Adipocyte (in vitro differentiated cells): ENCODE results near the gene IL22RA2.
"Not testable (repeated sequence)": the region's sequence is repeated elsewhere in the genome, so short reads cannot be mapped to it uniquely, and the experiment has no call there.

Experiments
- DNase-seq: peaks from one replicate; pipeline ENCODE4 v3.0.0-alpha.2; 2015; ENCODE audit warnings: low read depth
- H3K27me3 ChIP-seq: replicated peaks from 2 replicates; pipeline ENCODE4 v1.7.0; 2013; ENCODE audit warnings: mild to moderate bottlenecking, low read length, moderate library complexity; ENCODE audit not compliant: control insufficient read depth, insufficient read depth
- H3K36me3 ChIP-seq: 2 replicates; pipeline ENCODE4 v1.7.0; 2013; ENCODE audit warnings: low read length, mild to moderate bottlenecking, moderate library complexity; ENCODE audit not compliant: control insufficient read depth, insufficient read depth, severe bottlenecking
- H3K4me1 ChIP-seq: 2 replicates; pipeline ENCODE4 v1.7.0; 2013; ENCODE audit warnings: mild to moderate bottlenecking, low read length, moderate library complexity; ENCODE audit not compliant: control insufficient read depth, insufficient read depth
- H3K4me3 ChIP-seq: 2 replicates; pipeline ENCODE4 v1.7.0; 2013; ENCODE audit warnings: mild to moderate bottlenecking, low read length, moderate library complexity
- H3K9ac ChIP-seq: 2 replicates; pipeline ENCODE4 v1.7.0; 2013; ENCODE audit warnings: mild to moderate bottlenecking, low read length, moderate library complexity
- H3K9me3 ChIP-seq: 2 replicates; pipeline ENCODE4 v1.7.0; 2013; ENCODE audit warnings: mild to moderate bottlenecking, low read length, moderate library complexity; ENCODE audit not compliant: control insufficient read depth

IL22RA2 gene, protein sequence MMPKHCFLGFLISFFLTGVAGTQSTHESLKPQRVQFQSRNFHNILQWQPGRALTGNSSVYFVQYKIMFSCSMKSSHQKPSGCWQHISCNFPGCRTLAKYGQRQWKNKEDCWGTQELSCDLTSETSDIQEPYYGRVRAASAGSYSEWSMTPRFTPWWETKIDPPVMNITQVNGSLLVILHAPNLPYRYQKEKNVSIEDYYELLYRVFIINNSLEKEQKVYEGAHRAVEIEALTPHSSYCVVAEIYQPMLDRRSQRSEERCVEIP

DNA sequence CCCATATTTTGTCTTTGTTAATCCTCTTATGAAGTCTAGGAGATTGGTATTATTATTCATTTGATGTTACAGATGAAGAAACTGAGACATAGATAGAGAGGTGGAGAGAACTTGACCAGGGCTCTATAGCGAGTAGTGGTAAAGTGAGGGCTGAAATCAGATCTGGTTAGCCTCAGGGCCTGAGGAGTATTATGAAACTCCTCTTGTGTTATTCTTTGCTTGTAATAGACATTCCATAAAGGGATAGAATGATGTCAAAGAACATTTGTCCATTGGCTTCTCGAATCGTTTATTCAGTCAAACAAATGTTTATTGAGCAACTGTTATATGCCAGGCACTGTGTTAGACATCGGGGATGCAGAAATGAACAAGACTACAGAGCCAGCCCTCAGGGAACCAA is at the start of gene IL22RA2:
TSS of gene IL22RA2 (minus strand) at position 144 of the 400 bp plus-strand sequence. CDS start 11,895 bp downstream, outside the sequence.
- Histone ChIP-seq H3K4me3 (no peak within 1 kb of the TSS), H3K9ac (no peak within 1 kb of the TSS), H3K9me3 (peaks cover 22% of the 10 kb centered on the region), H3K27me3 (no peaks in the 10 kb centered on the region), H3K4me1 (no peaks in the 10 kb centered on the region), H3K36me3 (no peaks in the 10 kb centered on the region)
- no peak for DNase-seq

DNA sequence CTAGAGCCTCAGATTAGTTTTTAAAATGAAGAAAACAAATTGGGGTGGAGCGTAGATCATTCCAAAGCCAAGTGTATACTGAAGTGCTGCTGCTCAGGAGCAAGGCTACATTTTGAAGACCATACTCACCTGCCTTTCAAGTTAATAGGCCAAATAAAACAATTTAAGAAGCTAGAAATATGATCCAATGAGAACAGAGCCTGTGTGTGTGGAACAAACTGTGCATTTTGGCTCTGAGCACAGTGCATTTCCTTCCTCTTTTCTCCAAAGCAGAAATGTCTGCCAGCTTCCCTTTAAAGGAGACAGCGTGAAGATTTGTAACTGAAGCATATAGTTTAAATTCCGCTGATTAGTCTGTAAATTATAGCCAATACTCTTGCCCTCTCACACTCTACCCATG is 48.9 kb upstream of the IL22RA2 start:
- H3K9me3 ChIP-seq: no peaks in the 10 kb centered on the region
- no peak overlapping the region for H3K9ac ChIP-seq
- H3K4me1 ChIP-seq: peaks cover 35% of the 10 kb centered on the region
- no peak overlapping the region for H3K4me3 ChIP-seq
- no peaks in the 10 kb centered on the region for H3K36me3 ChIP-seq
- DNase-seq: no peak
- H3K27me3 ChIP-seq: no peaks in the 10 kb centered on the region

DNA sequence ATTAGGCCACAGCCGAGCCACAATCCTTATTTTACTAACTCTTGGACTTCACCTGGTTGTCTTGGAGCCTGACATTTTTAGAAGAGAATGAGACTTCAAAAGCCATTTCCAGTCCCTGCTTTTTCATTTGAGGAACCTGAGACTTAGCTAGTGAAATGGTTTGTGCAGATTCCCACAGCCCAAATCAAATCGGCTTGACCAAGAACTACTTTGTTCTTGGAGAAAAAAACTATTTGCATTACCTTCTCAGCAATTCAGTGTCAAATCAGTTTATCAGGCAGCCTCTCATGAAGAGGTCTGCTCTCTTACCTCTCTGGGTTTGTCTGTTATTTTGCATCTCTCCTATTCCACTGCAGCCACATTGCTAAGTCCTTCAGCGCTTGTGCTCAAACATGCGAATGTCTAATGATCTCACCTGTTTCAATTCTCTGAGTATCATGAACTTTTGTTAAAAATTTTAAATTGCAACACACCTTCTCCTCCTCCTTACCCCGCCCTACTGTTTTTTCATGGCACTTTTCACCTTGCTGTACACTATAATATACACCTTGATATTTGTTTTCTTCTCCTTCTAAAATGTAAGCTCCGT is 46.3 kb upstream of the IL22RA2 start:
- Histone ChIP-seq H3K36me3 (no peaks in the 10 kb centered on the region), H3K9me3 (no peaks in the 10 kb centered on the region), H3K9ac (peak overlapping the region; percentile 96), H3K4me1 (peaks cover 42% of the 10 kb centered on the region), H3K27me3 (no peaks in the 10 kb centered on the region), H3K4me3 (peak overlapping the region; percentile 92)
- no peak for DNase-seq

DNA sequence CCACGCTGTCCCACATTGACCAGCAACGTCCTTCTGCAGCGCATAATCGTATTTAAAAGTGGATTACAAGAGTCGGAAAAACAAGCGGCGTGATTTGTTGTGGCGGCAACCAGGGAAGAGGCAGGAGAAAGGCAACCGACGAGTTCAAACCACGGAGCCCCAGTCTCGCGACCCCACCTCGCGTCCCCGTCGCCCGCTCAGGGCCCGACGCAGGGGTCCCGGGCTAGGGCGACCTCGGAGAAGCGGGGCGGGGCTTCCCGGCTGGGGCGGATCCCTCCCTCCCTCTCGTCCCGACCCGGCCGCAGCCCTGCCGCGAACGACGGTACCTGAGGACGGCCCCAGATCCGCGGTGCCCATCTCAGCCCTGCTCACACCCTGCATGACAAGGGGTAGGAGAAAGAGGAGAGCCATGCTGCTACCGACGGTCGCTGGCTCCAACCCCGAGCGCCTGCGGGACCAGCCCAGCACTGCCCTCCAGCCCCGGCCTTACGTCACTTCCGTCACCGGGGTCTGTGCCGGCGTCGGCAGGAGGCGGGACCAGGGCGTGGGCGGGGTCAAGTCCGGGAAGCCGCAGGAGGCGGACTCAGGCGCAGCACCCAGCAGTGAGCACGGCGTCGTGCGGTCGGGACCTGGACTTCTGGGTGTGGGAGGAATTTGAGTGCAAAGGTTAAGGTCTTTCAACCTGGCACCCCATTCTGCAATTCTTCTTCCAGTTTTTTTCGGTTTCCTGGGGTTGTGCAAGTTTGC is 45.6 kb upstream of the IL22RA2 start, which contains the start of gene IFNGR1:
TSS of gene IFNGR1 (minus strand) at position 469 of the 747 bp plus-strand sequence. CDS start at position 411, 58 bp downstream.
- Histone ChIP-seq H3K9me3 (no peaks in the 10 kb centered on the region), H3K36me3 (no peaks in the 10 kb centered on the region), H3K27me3 (no peaks in the 10 kb centered on the region), H3K4me3 (peak within 1 kb of the TSS; percentile 92), H3K9ac (peak within 1 kb of the TSS; percentile 96), H3K4me1 (peaks cover 46% of the 10 kb centered on the region)
- DNase-seq: peak; percentile 98

DNA sequence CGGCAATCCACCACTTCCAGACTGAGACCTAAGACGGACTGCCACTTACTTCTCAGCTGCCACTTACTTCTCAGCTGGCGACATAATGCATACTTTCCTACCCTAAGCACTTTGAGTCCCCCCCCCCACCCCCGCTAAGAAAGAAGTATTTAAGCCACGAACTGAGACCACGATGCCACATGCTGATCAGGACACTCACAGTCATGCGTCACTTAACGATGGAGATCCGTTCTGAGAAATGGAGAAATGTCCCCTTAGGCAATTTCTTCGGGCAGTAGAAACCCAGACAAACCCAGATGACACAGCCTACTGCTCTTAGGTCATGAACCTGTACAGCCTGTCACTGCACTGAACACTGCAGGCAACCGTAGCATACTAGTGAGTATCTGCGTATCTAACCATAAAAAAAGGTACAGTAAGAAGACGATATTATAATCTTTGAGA is 45.1 kb upstream of the IL22RA2 start:
- Histone ChIP-seq H3K9me3 (no peaks in the 10 kb centered on the region), H3K4me1 (peaks cover 46% of the 10 kb centered on the region), H3K36me3 (no peaks in the 10 kb centered on the region), H3K9ac (peak overlapping the region; percentile 96), H3K27me3 (no peaks in the 10 kb centered on the region), H3K4me3 (peak overlapping the region; percentile 92)
- peak; percentile 83 for DNase-seq

DNA sequence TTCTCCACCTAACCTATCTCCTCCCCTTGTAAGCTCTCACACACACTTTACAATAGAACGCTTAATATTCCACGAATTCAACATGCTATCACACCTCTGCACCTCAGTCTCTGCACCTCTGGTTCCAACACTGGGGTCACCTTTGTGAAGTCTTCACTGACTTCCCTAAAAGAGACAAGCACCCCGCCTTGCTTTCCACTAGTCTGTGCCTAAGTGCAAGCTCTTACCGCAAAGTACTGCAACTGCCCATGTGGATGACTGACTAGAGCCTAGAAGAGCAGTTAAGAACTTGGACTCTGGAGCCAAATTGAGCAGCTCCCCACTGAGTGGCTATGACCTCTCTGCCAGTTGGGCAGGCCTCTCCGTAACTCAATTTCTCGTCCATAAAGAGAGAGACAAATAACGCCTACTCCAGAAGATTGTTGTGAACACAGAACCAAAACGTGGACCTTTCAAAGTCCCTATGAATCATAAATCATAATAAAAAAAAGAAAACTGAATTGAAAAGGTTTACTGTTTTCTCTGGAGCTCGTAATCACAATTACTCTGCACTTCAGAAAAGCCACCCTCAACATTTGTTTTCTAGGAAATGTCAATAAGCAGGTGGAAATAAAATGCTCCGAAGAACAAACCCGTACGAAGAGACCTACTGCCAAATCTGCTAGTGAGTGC is 44.5 kb upstream of the IL22RA2 start:
- peak overlapping the region; percentile 96 for H3K9ac ChIP-seq
- DNase-seq: peak; percentile 36
- no peaks in the 10 kb centered on the region for H3K36me3 ChIP-seq
- H3K4me3 ChIP-seq: peak overlapping the region; percentile 92
- H3K4me1 ChIP-seq: peaks cover 50% of the 10 kb centered on the region
- H3K27me3 ChIP-seq: no peaks in the 10 kb centered on the region
- H3K9me3 ChIP-seq: no peaks in the 10 kb centered on the region

DNA sequence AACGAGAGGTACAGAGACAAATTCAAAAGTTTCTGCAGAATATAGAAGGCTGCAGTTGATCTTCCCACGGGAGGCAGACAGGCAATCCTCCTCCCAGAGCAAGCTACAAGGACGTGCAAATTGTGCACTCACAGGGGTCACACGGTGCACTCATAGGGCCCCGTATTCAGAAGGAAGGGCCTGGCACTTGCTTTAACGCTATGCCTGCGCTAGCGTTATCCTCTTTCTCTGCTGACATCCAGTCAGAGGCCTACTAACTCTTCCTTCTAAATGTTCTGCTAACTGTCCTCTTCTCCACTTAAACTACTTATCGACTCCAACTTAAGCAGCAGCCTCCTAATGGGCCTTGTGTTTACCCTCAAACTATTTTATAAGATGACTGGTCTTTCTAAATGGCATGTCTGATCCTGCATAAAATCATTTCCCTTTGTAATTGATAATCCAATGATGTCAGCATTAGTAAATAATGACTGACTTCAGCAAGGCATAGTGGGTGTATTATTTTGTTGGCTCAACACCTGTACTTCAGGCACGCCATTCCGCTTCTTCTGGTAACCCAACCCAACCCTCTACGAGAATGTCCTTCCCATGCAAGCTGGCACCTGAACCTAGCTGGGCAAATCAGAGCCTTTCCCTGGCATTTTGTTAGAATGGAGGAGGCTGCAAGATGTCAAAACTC is 43.6 kb upstream of the IL22RA2 start:
- Histone ChIP-seq H3K4me3 (peak overlapping the region; percentile 92), H3K9ac (peak overlapping the region; percentile 96)
- DNase-seq: no peak

DNA sequence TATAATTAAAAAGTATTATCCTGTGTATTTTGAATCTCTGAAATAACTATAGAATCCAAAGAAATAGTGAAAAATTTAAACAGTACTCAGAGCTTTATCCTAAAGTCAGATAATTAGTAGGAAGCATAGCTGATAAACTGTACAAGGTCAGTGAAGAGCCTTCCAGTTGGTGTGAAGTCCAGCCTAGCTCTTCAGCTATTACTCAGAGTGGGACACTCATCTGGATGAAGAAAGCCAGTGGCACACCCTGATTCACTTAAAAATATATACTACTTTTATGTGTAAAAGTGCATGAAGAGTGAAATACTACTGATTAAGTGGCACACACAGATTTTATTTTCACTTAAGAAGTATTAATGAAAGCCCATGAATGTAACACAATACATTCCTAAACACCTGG is 42.7 kb upstream of the IL22RA2 start:
- DNase-seq: peak; percentile 58
- Histone ChIP-seq H3K27me3 (no peaks in the 10 kb centered on the region), H3K9ac (peak overlapping the region; percentile 96), H3K36me3 (no peaks in the 10 kb centered on the region), H3K4me1 (peaks cover 56% of the 10 kb centered on the region), H3K9me3 (no peaks in the 10 kb centered on the region), H3K4me3 (peak overlapping the region; percentile 92)

More for the DNA sequence above, 43.6 kb upstream of the IL22RA2 start:
- Histone ChIP-seq H3K4me1 (peaks cover 52% of the 10 kb centered on the region), H3K36me3 (no peaks in the 10 kb centered on the region), H3K27me3 (no peaks in the 10 kb centered on the region), H3K9me3 (no peaks in the 10 kb centered on the region)

DNA sequence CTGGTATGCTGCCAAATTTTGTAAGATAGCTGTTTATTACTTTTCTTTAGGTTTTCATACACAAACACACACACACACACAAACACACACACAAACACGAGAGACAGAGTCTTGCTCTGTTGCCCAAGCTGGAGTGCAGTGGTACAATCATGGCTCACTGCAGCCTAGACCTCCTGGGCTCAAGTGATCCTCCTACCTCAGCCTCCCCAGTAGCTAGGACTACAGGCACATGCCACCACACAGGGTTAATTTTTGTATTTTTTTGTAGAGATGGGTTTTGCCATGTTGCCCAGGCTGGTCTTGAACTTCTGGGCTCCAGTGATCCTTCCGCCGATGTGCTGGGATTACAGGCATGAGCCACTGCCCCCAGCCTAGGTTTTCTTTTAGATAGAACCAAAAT is 42.2 kb upstream of the IL22RA2 start:
- not testable (repeated sequence) for H3K36me3 ChIP-seq, H3K27me3 ChIP-seq, H3K9me3 ChIP-seq, DNase-seq
- Histone ChIP-seq H3K4me3 (peak overlapping the region; percentile 92), H3K4me1 (peaks cover 61% of the 10 kb centered on the region), H3K9ac (peak overlapping the region; percentile 96)

DNA sequence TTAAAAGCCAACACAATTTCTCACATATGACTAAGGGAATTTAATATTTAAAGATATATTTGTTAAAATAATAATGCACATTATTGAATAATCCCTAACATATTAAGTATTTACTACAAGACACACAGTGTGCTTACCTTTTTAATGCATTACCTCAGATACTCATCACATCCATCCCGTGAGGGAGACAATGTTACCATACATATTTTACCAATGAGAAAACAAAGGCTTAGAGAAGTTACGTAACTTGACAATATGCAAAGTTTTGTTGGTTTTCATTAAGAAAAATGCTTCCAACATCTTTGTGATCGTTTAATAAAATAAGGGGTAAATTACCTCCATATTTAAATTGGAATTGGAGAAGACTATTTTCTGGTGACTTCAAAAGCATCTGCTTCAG is 41.5 kb upstream of the IL22RA2 start:
- peaks cover 65% of the 10 kb centered on the region for H3K4me1 ChIP-seq
- H3K9ac ChIP-seq: peak overlapping the region; percentile 65
- H3K27me3 ChIP-seq: no peaks in the 10 kb centered on the region
- H3K4me3 ChIP-seq: peak overlapping the region; percentile 92
- peak; percentile 49 for DNase-seq
- no peaks in the 10 kb centered on the region for H3K9me3 ChIP-seq
- H3K36me3 ChIP-seq: no peaks in the 10 kb centered on the region
